ENCODE measurements around the gene FLT3.
"Not testable (repeated sequence)": the region's sequence is repeated elsewhere in the genome, so short reads cannot be mapped to it uniquely, and the experiment has no call there.

Gene FLT3

DNA sequence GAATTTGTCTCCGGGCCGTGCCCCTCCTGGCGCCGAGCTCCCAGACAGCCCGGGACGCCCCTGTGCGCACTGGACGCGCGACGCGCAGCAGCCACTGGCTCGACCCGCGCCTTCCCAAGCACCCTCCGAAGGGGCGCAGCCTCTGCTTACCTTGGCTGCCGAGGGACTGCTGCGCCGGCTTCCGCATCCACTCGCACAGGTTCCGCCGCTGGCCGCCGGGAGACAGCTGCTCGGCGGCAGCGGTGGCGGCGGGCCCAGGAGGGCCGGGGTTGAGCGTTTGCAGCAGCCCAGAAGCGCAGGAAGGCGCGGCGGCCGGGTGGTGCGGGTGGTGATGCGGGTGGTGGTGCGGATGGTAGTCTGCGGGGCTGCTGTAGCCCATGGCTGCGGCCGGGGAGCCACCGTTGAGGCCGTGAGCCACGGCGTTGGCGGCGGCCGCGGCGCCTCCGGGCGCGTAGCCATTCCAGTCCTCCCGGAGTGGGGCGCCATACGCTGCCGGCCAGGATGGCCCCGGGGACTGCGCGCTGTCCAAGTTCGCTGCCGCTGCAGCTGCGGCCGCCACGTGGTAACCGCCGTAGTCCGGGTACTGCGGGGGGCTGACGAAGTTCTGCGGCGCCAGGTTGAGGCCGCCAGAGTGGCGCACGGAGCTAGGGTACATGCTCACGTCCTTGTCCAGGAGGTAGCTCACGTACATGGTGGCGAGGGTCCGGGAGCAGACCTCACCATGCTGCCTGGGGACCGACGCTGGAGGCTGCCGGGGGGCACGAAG, 131.9 kb downstream of the FLT3 start:
- no peaks in the 10 kb centered on the region for H3K9me3 ChIP-seq (ENCODE audit: low read length)
- no peak overlapping the region for H3K9ac ChIP-seq (ENCODE audit: low read length)
- H3K27ac ChIP-seq (ENCODE audit: low read depth, low read length) = no peak overlapping the region
- no peaks in the 10 kb centered on the region for H3K4me1 ChIP-seq (ENCODE audit: insufficient read depth, low read length)
- H3K36me3 ChIP-seq (ENCODE audit: insufficient read depth, low read length) = no peaks in the 10 kb centered on the region
- peaks cover 34 to 84% of the 10 kb centered on the region in 2 donors for H3K27me3 ChIP-seq (ENCODE audit: control insufficient read depth in 1 of 2, insufficient read depth in 2 of 2, low read length in 2 of 2)
- no peak overlapping the region for H3K4me3 ChIP-seq (ENCODE audit: low read depth in 1 of 2, low read length in 2 of 2)

DNA sequence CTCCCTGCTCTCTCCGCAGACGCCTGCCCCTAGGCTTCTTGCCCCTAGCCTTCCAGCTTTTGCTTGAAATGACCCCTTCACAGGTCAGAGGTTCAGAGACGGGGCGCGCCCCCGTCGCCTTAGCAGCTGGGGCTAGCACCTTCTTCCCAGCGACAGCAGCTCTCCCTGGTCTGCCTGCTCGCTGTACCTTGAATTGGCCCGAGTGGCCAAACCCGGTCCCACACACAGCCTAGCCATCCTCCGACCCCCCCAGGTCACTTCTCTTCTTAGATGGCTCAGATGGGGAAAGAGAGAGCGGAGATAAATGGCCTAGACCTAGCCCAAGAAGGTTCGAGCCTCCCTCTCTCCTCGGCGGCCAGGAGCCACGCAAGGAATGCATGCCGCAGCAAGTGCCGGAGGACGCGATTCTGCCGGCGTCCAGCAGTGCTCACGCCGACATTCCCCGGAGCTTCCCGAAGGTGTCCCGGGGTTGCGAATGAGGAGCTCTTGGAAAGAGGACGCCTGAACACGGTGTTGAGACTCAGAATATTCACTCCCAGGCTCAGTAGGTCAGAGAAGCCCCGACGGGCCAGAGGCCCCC, 132.6 kb downstream of the FLT3 start:
- Histone ChIP-seq H3K9ac (ENCODE audit: low read length) (no peak overlapping the region), H3K9me3 (ENCODE audit: low read length) (no peaks in the 10 kb centered on the region), H3K4me1 (ENCODE audit: insufficient read depth, low read length) (no peaks in the 10 kb centered on the region), H3K36me3 (ENCODE audit: insufficient read depth, low read length) (no peaks in the 10 kb centered on the region), H3K27ac (ENCODE audit: low read depth, low read length) (no peak overlapping the region), H3K4me3 (ENCODE audit: low read depth in 1 of 2, low read length in 2 of 2) (no peak overlapping the region), H3K27me3 (ENCODE audit: control insufficient read depth in 1 of 2, insufficient read depth in 2 of 2, low read length in 2 of 2) (peaks cover 34 to 84% of the 10 kb centered on the region in 2 donors)

DNA sequence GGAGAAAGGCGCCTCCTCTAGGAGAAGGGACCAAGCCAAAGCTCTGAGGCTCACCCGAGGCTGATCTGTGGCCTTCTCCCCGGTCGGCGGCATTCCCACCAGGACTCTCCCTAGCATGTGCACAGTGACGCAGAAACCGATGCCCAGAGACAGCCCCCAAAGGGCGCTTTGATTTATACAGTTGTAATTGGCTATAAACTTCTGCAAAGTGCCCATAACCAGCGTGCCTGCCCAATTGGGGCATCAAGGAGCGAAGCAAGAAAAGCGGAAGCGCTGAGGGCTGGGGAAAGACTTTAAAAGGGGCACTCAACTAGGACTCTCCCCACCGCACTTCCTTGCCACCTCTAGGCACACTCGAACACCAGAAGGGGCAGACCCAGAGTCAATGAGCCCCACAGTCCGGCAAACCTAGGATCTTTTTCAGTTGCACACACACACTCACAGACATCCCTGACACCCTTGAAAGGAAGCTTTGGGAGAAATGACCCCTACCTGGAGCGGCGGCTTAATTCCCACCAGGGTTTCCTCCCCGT, 133.1 kb downstream of the FLT3 start:
- Histone ChIP-seq H3K4me1 (ENCODE audit: insufficient read depth, low read length) (no peaks in the 10 kb centered on the region), H3K27ac (ENCODE audit: low read depth, low read length) (no peak overlapping the region), H3K4me3 (ENCODE audit: low read depth in 1 of 2, low read length in 2 of 2) (no peak overlapping the region), H3K27me3 (ENCODE audit: control insufficient read depth in 1 of 2, insufficient read depth in 2 of 2, low read length in 2 of 2) (peaks cover 34 to 89% of the 10 kb centered on the region in 2 donors), H3K9ac (ENCODE audit: low read length) (no peak overlapping the region), H3K36me3 (ENCODE audit: insufficient read depth, low read length) (no peaks in the 10 kb centered on the region), H3K9me3 (ENCODE audit: low read length) (no peaks in the 10 kb centered on the region)

DNA sequence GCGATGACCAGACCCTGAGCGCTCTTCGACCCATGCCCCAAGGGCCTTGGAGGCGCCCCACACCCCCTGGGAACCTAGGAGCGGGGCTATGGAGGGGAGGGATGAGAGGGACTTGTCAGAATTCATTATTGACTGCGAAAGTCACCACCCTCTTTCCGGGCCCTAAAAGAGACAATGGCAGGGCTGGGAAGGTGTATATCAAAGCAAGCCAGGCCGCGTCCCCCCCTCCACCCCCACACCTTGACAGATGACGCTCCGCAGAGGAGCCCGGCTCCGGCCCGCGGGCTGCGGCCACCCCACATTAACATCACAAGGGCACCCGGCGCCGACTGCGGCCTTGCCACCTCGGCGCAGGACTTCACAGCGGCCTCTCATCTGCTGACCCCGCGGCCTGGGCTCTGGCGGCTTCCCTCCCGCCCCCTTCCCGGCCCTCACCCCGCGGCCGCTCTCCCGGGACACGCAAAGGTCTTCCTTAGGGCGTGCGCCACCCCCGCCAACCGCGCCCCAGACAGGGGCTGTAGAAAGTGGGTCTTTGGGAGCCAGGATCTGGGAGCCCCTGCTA, 133.7 kb downstream of the FLT3 start:
- Histone ChIP-seq H3K27ac (ENCODE audit: low read depth, low read length) (no peak overlapping the region), H3K9me3 (ENCODE audit: low read length) (no peaks in the 10 kb centered on the region), H3K4me1 (ENCODE audit: insufficient read depth, low read length) (no peaks in the 10 kb centered on the region), H3K9ac (ENCODE audit: low read length) (no peak overlapping the region), H3K4me3 (ENCODE audit: low read depth in 1 of 2, low read length in 2 of 2) (no peak overlapping the region), H3K27me3 (ENCODE audit: control insufficient read depth in 1 of 2, insufficient read depth in 2 of 2, low read length in 2 of 2) (peaks cover 34 to 86% of the 10 kb centered on the region in 2 donors), H3K36me3 (ENCODE audit: insufficient read depth, low read length) (no peaks in the 10 kb centered on the region)

DNA sequence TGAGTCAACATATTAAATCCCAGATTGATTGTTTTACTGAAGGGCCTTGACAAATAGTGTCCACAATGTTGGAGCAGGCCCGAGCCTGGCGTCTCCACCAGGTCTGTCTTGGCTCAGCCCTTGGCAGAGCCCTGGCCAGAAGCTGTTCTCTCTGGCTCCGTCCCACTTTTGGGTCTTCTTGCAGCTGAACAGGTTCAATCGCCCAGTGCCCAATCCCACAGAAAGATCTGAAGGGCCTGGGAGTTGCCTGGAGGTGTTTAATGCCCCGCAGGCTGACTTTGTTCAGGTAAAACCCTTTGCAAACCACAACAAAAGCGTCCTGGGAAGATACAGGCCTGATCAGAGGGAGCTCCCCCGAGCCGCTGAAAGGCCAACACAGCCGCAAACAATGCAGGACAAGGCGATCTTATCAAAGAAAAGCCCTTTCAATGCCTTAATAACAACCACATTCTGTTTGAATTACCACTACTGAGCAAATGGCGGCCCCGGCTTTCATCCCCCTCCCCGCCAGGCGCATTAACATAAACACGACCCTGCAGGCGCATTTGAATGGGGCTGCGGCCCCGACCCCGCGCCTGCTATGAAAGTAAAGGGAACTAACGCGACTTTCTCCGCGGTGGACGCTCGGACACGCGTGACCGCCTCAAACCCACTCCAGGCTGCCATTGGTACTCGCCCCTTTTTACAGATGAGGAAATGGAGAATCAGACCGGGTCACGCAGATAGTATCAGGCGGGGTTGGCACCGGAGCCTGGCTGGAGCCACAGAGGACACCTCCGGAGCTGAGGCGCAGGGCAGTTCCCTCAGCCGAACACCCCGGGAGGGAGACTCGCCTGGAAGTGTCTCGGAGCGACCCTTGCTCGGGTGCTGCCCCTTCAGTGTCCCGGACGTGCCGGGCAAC, 134.4 kb downstream of the FLT3 start:
- Histone ChIP-seq H3K4me3 (ENCODE audit: low read depth in 1 of 2, low read length in 2 of 2) (no peak overlapping the region), H3K27ac (ENCODE audit: low read depth, low read length) (no peak overlapping the region), H3K4me1 (ENCODE audit: insufficient read depth, low read length) (no peaks in the 10 kb centered on the region)

DNA sequence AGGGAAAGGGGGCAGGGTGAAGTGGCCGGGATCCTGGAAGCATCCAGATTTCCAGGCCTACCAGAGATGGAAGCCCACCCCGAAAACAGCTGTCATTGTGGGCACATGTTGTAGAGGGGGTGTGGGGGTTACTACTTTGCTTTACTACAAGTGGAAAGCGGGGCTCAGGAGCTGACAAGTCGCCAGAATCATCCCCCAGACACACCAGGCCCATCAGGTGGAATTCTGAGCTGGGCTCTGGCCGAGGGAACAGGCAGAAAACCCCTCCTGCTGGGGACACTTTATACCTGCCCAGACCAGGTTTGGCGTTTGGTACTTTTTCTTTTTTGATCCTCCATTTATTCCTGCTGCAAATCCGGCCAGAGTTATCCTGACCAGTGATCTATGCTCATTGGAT, 135.0 kb downstream of the FLT3 start:
- no peaks in the 10 kb centered on the region for H3K9me3 ChIP-seq (ENCODE audit: low read length)
- no peaks in the 10 kb centered on the region for H3K36me3 ChIP-seq (ENCODE audit: insufficient read depth, low read length)
- H3K4me3 ChIP-seq (ENCODE audit: low read depth in 1 of 2, low read length in 2 of 2) = no peak overlapping the region
- no peak overlapping the region for H3K9ac ChIP-seq (ENCODE audit: low read length)
- H3K27ac ChIP-seq (ENCODE audit: low read depth, low read length) = no peak overlapping the region
- peaks cover 37 to 86% of the 10 kb centered on the region in 2 donors for H3K27me3 ChIP-seq (ENCODE audit: control insufficient read depth in 1 of 2, insufficient read depth in 2 of 2, low read length in 2 of 2)
- H3K4me1 ChIP-seq (ENCODE audit: insufficient read depth, low read length) = peaks cover 4% of the 10 kb centered on the region

More for the DNA sequence above, 134.4 kb downstream of the FLT3 start:
- H3K9ac ChIP-seq (ENCODE audit: low read length) = no peak overlapping the region
- no peaks in the 10 kb centered on the region for H3K36me3 ChIP-seq (ENCODE audit: insufficient read depth, low read length)
- H3K27me3 ChIP-seq (ENCODE audit: control insufficient read depth in 1 of 2, insufficient read depth in 2 of 2, low read length in 2 of 2) = peaks cover 34 to 86% of the 10 kb centered on the region in 2 donors
- no peaks in the 10 kb centered on the region for H3K9me3 ChIP-seq (ENCODE audit: low read length)

DNA sequence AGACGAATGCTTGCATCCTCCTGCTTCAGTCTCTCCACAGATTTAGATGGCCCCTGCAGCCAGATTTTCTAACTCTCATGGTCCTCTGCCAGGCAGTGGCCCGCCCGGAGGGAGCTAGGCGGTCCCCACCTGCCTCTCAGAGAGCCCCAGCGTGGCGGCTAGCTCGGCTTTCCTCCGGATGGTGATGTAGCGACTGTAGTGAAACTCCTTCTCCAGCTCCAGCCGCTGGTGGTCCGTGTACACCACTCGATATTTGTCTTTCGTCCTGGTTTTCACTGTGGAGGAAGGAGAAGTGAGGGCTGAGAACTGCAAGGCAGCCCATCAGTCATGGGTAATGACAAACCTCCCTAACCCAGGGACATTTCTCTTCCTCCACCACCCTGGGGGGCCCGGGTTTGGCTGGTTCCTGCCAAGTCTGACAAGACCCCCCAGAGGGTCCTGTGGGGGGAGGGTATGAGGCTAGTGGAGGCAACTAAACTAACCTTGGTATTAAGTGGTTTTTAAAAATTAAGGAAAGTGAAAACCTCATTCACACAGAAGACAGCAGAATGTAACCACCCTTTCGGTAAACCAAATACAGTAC, 135.5 kb downstream of the FLT3 start:
- Histone ChIP-seq H3K27me3 (ENCODE audit: control insufficient read depth in 1 of 2, insufficient read depth in 2 of 2, low read length in 2 of 2) (peaks cover 39 to 86% of the 10 kb centered on the region in 2 donors), H3K9ac (ENCODE audit: low read length) (no peak overlapping the region), H3K36me3 (ENCODE audit: insufficient read depth, low read length) (no peaks in the 10 kb centered on the region), H3K4me3 (ENCODE audit: low read depth in 1 of 2, low read length in 2 of 2) (no peak overlapping the region), H3K27ac (ENCODE audit: low read depth, low read length) (no peak overlapping the region), H3K4me1 (ENCODE audit: insufficient read depth, low read length) (peaks cover 9% of the 10 kb centered on the region), H3K9me3 (ENCODE audit: low read length) (no peaks in the 10 kb centered on the region)

DNA sequence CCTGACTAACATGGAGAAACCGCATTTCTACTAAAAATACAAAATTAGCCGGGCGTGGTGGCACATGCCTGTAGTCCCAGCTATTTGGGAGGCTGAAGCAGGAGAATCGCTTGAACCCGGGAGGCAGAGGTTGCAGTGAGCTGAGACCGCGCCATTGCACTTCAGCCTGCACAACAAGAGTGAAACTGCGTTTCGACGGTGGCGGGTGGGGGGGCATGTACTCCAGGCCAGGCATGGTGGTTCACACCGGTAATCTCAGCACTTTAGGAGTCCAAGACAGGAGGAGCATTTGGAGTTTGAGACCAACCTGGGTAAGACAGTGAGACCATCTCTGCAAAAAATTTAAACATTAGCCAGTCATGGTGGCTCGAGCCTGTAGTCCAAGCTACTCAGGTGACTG, 136.2 kb downstream of the FLT3 start:
- H3K9me3 ChIP-seq (ENCODE audit: low read length); H3K4me1 ChIP-seq (ENCODE audit: insufficient read depth, low read length); H3K9ac ChIP-seq (ENCODE audit: low read length); H3K27ac ChIP-seq (ENCODE audit: low read depth, low read length); H3K4me3 ChIP-seq (ENCODE audit: low read depth in 1 of 2, low read length in 2 of 2); H3K36me3 ChIP-seq (ENCODE audit: insufficient read depth, low read length): not testable (repeated sequence)
- H3K27me3 ChIP-seq (ENCODE audit: control insufficient read depth in 1 of 2, insufficient read depth in 2 of 2, low read length in 2 of 2) = peaks cover 41 to 86% of the 10 kb centered on the region in 2 donors

DNA sequence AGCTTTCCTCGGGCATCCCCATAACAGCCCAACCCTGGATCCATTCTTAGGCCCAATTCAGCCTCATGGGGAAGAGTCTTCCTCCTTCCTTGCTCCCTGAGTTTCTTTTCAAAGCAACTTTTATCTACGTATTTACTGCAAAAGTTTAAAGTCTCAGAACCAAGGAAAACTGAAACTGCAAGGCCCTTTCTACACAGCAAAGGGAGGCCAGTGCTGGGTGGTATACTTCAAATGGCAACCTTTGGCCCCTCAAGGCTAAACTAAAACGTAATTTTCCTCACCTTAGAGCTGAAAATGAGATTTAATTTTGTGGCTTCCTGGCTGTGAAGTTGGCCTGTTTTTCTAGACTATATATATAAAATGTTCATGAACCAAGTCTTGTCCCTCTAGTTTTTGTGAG, 136.9 kb downstream of the FLT3 start:
- Histone ChIP-seq H3K4me3 (ENCODE audit: low read depth in 1 of 2, low read length in 2 of 2) (no peak overlapping the region), H3K36me3 (ENCODE audit: insufficient read depth, low read length) (no peaks in the 10 kb centered on the region), H3K9me3 (ENCODE audit: low read length) (no peaks in the 10 kb centered on the region), H3K4me1 (ENCODE audit: insufficient read depth, low read length) (peaks cover 9% of the 10 kb centered on the region), H3K27me3 (ENCODE audit: control insufficient read depth in 1 of 2, insufficient read depth in 2 of 2, low read length in 2 of 2) (peaks cover 41 to 86% of the 10 kb centered on the region in 2 donors), H3K9ac (ENCODE audit: low read length) (no peak overlapping the region), H3K27ac (ENCODE audit: low read depth, low read length) (no peak overlapping the region)

DNA sequence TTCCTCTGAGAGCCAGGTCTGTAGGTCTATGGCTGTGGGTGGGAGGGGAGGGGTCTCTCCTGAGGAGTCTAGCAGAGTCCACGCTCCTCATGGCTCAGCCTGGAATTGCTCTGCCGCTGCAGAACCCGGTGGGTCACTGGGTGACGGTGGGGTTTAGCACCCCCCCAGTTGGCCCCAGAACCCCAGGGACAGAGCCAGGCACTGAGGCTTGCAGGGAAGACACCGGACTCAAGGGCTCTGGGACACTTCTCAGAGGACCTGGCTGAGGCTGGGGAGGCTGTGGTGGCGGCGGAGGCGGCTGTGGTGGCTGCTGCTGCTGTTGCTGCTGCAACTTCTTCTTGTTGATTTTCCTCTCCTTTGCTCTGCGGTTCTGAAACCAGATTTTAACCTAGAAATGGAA, 137.4 kb downstream of the FLT3 start:
- peaks cover 9% of the 10 kb centered on the region for H3K4me1 ChIP-seq (ENCODE audit: insufficient read depth, low read length)
- no peaks in the 10 kb centered on the region for H3K9me3 ChIP-seq (ENCODE audit: low read length)
- H3K36me3 ChIP-seq (ENCODE audit: insufficient read depth, low read length) = no peaks in the 10 kb centered on the region
- H3K4me3 ChIP-seq (ENCODE audit: low read depth in 1 of 2, low read length in 2 of 2) = no peak overlapping the region
- peaks cover 43 to 86% of the 10 kb centered on the region in 2 donors for H3K27me3 ChIP-seq (ENCODE audit: control insufficient read depth in 1 of 2, insufficient read depth in 2 of 2, low read length in 2 of 2)
- H3K9ac ChIP-seq (ENCODE audit: low read length) = no peak overlapping the region
- H3K27ac ChIP-seq (ENCODE audit: low read depth, low read length) = no peak overlapping the region
